GM23338 (cell line): ENCODE measurements around the gene PHOSPHO1.

Experiments used
- CTCF ChIP-seq, 2 experiments: fragments of 200-600 bp in 1 of 2; sonication (generic) in 1 of 2; conservative IDR thresholded peaks; 2 replicates each; pipeline versions ENCODE4 v1.5.1 to v1.6.1; 2016 to 2017; ENCODE audit warnings: antibody characterized with exemption in 2 of 2, low read depth in 2 of 2, mild to moderate bottlenecking in 2 of 2, moderate library complexity in 1 of 2
- EZH2 ChIP-seq: fragments of 200-600 bp; sonication (generic); IDR thresholded peaks from one replicate; pipeline ENCODE4 v1.8.0; 2017; ENCODE audit warnings: antibody characterized with exemption, mild to moderate bottlenecking, low read depth; ENCODE audit not compliant: unreplicated experiment
- EZH2phosphoT487 ChIP-seq: fragments of 200-600 bp; sonication (generic); IDR thresholded peaks from one replicate; pipeline ENCODE4 v1.8.1; 2018; ENCODE audit warnings: antibody characterized with exemption; ENCODE audit not compliant: unreplicated experiment
- JUNB ChIP-seq: IDR thresholded peaks from one replicate; pipeline ENCODE4 v1.6.1; 2016; ENCODE audit warnings: antibody characterized with exemption; ENCODE audit not compliant: unreplicated experiment
- POLR2AphosphoS5 ChIP-seq: IDR thresholded peaks from 2 replicates; pipeline ENCODE4 v1.6.1; 2016; ENCODE audit warnings: antibody characterized with exemption, low read depth

GRCh38 chr17:49180303-49180702 is 50.3 kb downstream of the PHOSPHO1 start:
- TF ChIP-seq EZH2phosphoT487 (no peak), CTCF (conservative IDR thresholded peaks at IDR 0.05; ENCODE audit: low read depth in 2 of 2) (peak; percentile 85 to 95), POLR2AphosphoS5 (no peak), JUNB (no peak), EZH2 (no peak)
